Vagina (tissue), 2 donors: ENCODE results near the gene HSPB2. TPM values are rescaled to one million over a fixed set of nuclear protein-coding genes. Genes with fewer than 3 reads are reported as not detected.
A peak's percentile ranks its signal among the peaks of the same experiment; 100 is the strongest.

Experiments used
- DNase-seq, 2 donors: peaks; one replicate each; pipeline ENCODE4 v3.0.0-alpha.2; 2017; ENCODE audit errors: extremely low spot score in 2 of 2
- H3K27ac ChIP-seq: fragments of 200-600 bp; sonication (generic); one replicate; pipeline ENCODE4 v1.5.1; 2019
- H3K27me3 ChIP-seq: fragments of 200-600 bp; sonication (generic); one replicate; pipeline ENCODE4 v1.5.1; 2019
- H3K36me3 ChIP-seq, 2 donors: fragments of 200-600 bp; sonication (generic); one replicate each; pipeline ENCODE4 v1.5.1; 2017 to 2019
- H3K4me1 ChIP-seq: fragments of 200-600 bp; sonication (generic); one replicate; pipeline ENCODE4 v1.5.1; 2019
- H3K4me3 ChIP-seq, 2 donors: fragments of 200-600 bp; sonication (generic); 1 replicate in 1 of 2; 2 replicates in 1 of 2; pipeline ENCODE4 v1.5.1; 2016 to 2019
- H3K9me3 ChIP-seq: fragments of 200-600 bp; sonication (generic); one replicate; pipeline ENCODE4 v1.5.1; 2019
- CTCF ChIP-seq, 3 experiments: fragments of 450-650 bp in 2 of 3; fragments of 200-600 bp in 1 of 3; sonication (generic) in 1 of 3; IDR thresholded peaks; one replicate each; pipeline ENCODE4 v1.5.1; 2017 to 2019; ENCODE audit warnings: antibody characterized with exemption in 3 of 3, mild to moderate bottlenecking in 2 of 3, moderate library complexity in 2 of 3
- POLR2A ChIP-seq, 2 donors: fragments of 450-650 bp; IDR thresholded peaks; one replicate each; pipeline ENCODE4 v1.6.1; 2017; ENCODE audit warnings: antibody characterized with exemption in 2 of 2, mild to moderate bottlenecking in 2 of 2, moderate library complexity in 2 of 2
- POLR2AphosphoS5 ChIP-seq, 2 donors: sonication (generic); formaldehyde crosslinking; IDR thresholded peaks; one replicate each; pipeline ENCODE4 v1.9.0; 2017; ENCODE audit warnings: antibody characterized with exemption in 2 of 2, mild to moderate bottlenecking in 2 of 2, low read depth in 1 of 2; ENCODE audit not compliant: insufficient read depth in 1 of 2
- intact Hi-C: fragments of 100-400 bp; cut with DNase I; formaldehyde crosslinking; loops from one replicate; pipeline ENCODE4 v1.15.1; 2023
- total RNA-seq: library from RNA; depleted of rRNA; stranded (reverse); fragments of >200 nt; gene quantifications from one replicate; pipeline ENCODE4 v1.2.3, GENCODE V29; 2016

The HSPB2 gene
- total RNA-seq, 1 donor from 2014 or later: not detected

DNA sequence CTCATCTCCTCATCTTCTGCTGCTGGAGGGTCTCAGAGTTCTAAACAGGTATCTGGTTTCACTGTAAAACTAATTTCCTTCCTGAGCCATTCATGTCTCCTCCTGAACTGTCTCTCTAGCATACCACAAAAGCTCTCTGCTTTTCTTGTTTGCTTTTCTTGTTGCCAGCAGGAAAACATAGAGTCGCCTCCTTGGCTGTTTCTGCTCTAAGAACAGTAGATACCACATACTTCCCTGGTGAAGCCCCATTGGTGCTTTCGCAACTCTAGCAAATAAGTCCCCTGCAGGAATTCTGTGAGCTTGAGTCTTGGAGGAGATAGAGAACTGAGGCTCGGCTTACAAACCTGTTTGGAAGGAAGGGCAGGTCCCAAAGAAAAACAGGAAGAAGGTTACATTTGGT is 31.6 kb downstream of the HSPB2 start:
- no peak for DNase-seq

DNA sequence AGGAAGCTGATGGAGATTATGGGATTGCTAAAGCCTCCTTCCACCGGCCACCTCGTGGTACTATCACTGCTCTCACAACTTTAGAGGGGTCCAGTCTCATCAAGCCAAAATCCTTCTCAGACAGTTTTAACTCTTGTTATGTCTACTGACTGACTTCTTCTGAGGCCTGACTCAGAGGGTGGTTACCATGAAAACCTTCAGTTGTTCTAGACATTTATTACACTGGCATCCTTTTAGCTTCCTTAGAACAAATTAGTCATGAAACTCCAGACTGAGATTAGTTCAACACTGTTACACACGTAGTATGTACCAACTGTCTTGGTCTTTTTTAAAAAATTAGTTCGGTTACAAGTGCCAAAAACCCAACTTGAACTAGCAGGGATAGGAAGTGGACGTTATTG is 32.1 kb downstream of the HSPB2 start:
- peaks cover 14% of the 10 kb centered on the region for H3K4me1 ChIP-seq
- H3K27me3 ChIP-seq: no peaks in the 10 kb centered on the region
- no peaks in the 10 kb centered on the region for H3K36me3 ChIP-seq
- no peaks in the 10 kb centered on the region for H3K9me3 ChIP-seq
- intact Hi-C loops: no loop called here
- TF ChIP-seq CTCF (IDR thresholded peaks at IDR 0.05): no peak
- TF ChIP-seq POLR2AphosphoS5 (IDR thresholded peaks at IDR 0.05; ENCODE audit: insufficient read depth in 1 of 2, low read depth in 1 of 2): peak in 1 of 2 donors; percentile 37
- TF ChIP-seq POLR2A (IDR thresholded peaks at IDR 0.05): no peak
- DNase-seq: no peak
- peak overlapping the region; percentile 57 for H3K27ac ChIP-seq
- H3K4me3 ChIP-seq: no peak overlapping the region

More for the DNA sequence above, 31.6 kb downstream of the HSPB2 start:
- Histone ChIP-seq H3K36me3 (no peaks in the 10 kb centered on the region), H3K4me1 (peaks cover 14% of the 10 kb centered on the region), H3K4me3 (no peak overlapping the region), H3K9me3 (no peaks in the 10 kb centered on the region), H3K27me3 (no peaks in the 10 kb centered on the region), H3K27ac (peak overlapping the region; percentile 57)
- TF ChIP-seq POLR2A (IDR thresholded peaks at IDR 0.05) (no peak), CTCF (IDR thresholded peaks at IDR 0.05) (no peak), POLR2AphosphoS5 (IDR thresholded peaks at IDR 0.05; ENCODE audit: insufficient read depth in 1 of 2, low read depth in 1 of 2) (no peak)
- intact Hi-C loops: no loop called here

DNA sequence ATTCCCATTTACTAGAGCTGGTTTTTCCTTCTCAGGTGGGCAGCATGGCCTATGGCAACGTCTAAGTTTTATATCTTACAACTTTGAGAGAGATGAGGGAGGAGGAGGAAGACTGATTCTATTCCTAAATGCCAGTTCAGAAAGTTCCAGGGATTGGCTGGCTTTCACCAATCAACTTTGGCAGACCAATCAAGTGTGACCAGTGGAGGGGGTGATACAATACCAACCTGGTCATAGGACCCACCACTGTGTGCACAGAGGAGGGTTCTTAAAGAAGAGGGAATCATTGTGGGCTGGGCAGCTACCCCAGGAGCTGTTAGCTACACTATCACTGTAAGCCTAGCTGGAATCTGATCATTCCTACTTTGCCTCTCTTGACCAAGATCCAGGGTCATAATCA is 32.7 kb downstream of the HSPB2 start:
- intact Hi-C loops: no loop called here
- no peaks in the 10 kb centered on the region for H3K27me3 ChIP-seq
- H3K4me1 ChIP-seq: peaks cover 14% of the 10 kb centered on the region
- TF ChIP-seq POLR2AphosphoS5 (IDR thresholded peaks at IDR 0.05; ENCODE audit: insufficient read depth in 1 of 2, low read depth in 1 of 2) (no peak), POLR2A (IDR thresholded peaks at IDR 0.05) (no peak), CTCF (IDR thresholded peaks at IDR 0.05) (no peak)
- H3K9me3 ChIP-seq: no peaks in the 10 kb centered on the region
- H3K4me3 ChIP-seq: no peak overlapping the region
- H3K36me3 ChIP-seq: no peaks in the 10 kb centered on the region
- peak overlapping the region; percentile 57 for H3K27ac ChIP-seq
- no peak for DNase-seq

DNA sequence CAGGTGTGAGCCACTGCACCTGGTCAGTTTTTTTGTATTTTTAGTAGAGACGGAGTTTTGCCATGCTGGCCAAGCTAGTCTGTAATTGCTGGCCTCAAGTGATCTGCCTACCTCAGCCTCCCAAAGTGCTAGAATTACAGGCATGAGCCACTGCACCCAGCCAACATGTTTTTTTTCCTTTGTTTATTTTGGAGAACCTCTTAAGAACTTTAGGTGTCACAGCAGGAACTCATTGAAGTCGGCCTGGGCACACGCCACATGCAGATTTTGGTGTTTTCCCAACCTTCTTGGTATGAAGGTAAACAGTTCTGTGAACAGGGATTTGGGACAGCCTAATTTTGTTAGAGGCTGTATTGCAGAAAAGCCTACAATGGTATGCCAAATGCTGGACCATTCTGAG is 34.0 kb downstream of the HSPB2 start:
- H3K4me1 ChIP-seq: peaks cover 14% of the 10 kb centered on the region
- no peaks in the 10 kb centered on the region for H3K27me3 ChIP-seq
- H3K9me3 ChIP-seq: no peaks in the 10 kb centered on the region
- no peak for TF ChIP-seq POLR2AphosphoS5 (IDR thresholded peaks at IDR 0.05; ENCODE audit: insufficient read depth in 1 of 2, low read depth in 1 of 2)
- no peak for TF ChIP-seq POLR2A (IDR thresholded peaks at IDR 0.05)
- no peak for TF ChIP-seq CTCF (IDR thresholded peaks at IDR 0.05)
- no peak overlapping the region for H3K4me3 ChIP-seq
- no peaks in the 10 kb centered on the region for H3K36me3 ChIP-seq
- no peak for DNase-seq
- no peak overlapping the region for H3K27ac ChIP-seq
- intact Hi-C loops: no loop called here

DNA sequence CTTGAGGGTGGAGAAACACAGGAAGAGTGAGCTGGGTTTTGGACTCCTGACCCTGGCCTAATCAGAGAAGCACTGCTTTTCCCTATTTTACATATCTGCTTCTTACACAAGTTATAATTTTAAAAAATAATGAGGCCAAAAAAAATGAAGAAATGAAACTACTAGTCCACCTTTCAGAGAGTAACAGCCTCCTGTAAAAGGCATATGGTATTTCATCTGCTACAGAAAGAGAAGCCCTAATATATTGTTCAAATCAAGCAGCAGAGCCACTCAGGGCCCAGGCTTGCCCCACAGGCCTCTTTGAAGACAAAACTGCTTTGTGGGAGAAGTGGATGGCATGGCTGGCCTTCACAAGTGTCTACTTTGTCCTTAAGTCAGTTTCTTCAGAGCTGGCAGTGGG is 34.6 kb downstream of the HSPB2 start:
- intact Hi-C loops: no loop called here
- Histone ChIP-seq H3K9me3 (no peaks in the 10 kb centered on the region), H3K27ac (no peak overlapping the region), H3K27me3 (no peaks in the 10 kb centered on the region), H3K4me3 (no peak overlapping the region), H3K36me3 (no peaks in the 10 kb centered on the region), H3K4me1 (peaks cover 14% of the 10 kb centered on the region)
- no peak for DNase-seq
- TF ChIP-seq POLR2AphosphoS5 (IDR thresholded peaks at IDR 0.05; ENCODE audit: insufficient read depth in 1 of 2, low read depth in 1 of 2): no peak
- no peak for TF ChIP-seq CTCF (IDR thresholded peaks at IDR 0.05)
- no peak for TF ChIP-seq POLR2A (IDR thresholded peaks at IDR 0.05)
